Upper lobe of left lung (tissue), 6 donors: ENCODE measurements around the gene RINL. TPM values are rescaled to one million over a fixed set of nuclear protein-coding genes. Genes with fewer than 3 reads are reported as not detected.
A peak's percentile ranks its signal among the peaks of the same experiment; 100 is the strongest.

Experiments
- ATAC-seq, 2 donors: fragments of 200-7000 bp; cut with Tn5 transposase; one replicate each; pipeline ENCODE4 v1.9.1; 2022; ENCODE audit warnings: mild to moderate bottlenecking in 2 of 2, moderate library complexity in 2 of 2; ENCODE audit not compliant: low FRiP score in 2 of 2
- DNase-seq, 2 donors: peaks; one replicate each; pipeline ENCODE4 v3.0.0-alpha.2; 2019 to 2020
- H3K27ac ChIP-seq, 4 donors: fragments of 200-600 bp; sonication (generic); one replicate each; pipeline ENCODE4 v1.5.1; 2016 to 2019
- H3K27me3 ChIP-seq, 4 donors: fragments of 200-600 bp; sonication (generic); one replicate each; pipeline ENCODE4 v1.5.1; 2017 to 2019
- H3K36me3 ChIP-seq, 4 donors: fragments of 200-600 bp; sonication (generic); one replicate each; pipeline ENCODE4 v1.5.1; 2016 to 2019
- H3K4me1 ChIP-seq, 4 donors: fragments of 200-600 bp; sonication (generic); one replicate each; pipeline ENCODE4 v1.5.1; 2018 to 2019
- H3K4me3 ChIP-seq, 4 donors: fragments of 200-600 bp; sonication (generic); one replicate each; pipeline ENCODE4 v1.5.1; 2017 to 2019; ENCODE audit warnings: mild to moderate bottlenecking in 2 of 4, moderate library complexity in 1 of 4
- H3K9me3 ChIP-seq, 4 donors: fragments of 200-600 bp; sonication (generic); one replicate each; pipeline ENCODE4 v1.5.1; 2018 to 2019
- CTCF ChIP-seq, 6 experiments: fragments of 450-650 bp in 4 of 6; fragments of 200-600 bp in 2 of 6; sonication (generic) in 2 of 6; IDR thresholded peaks; one replicate each; pipeline ENCODE4 v1.5.1; 2016 to 2019; ENCODE audit warnings: antibody characterized with exemption in 6 of 6
- EP300 ChIP-seq, 4 donors: sonication (generic); formaldehyde crosslinking; IDR thresholded peaks; one replicate each; pipeline ENCODE4 v1.5.1; 2017; ENCODE audit warnings: antibody characterized with exemption in 4 of 4, control low read depth in 2 of 4
- POLR2A ChIP-seq, 4 donors: fragments of 450-650 bp; IDR thresholded peaks; one replicate each; pipeline ENCODE4 v1.5.1; 2016 to 2017; ENCODE audit warnings: antibody characterized with exemption in 4 of 4, mild to moderate bottlenecking in 2 of 4
- POLR2AphosphoS5 ChIP-seq, 2 donors: sonication (generic); formaldehyde crosslinking; IDR thresholded peaks; one replicate each; pipeline ENCODE4 v1.5.1; 2017; ENCODE audit warnings: antibody characterized with exemption in 2 of 2
- WGBS, 2 donors: methylation state at CpG; one replicate each; pipeline ENCODE4 v1.1.5; 2017 to 2018; 5-methylcytosine and 5-hydroxymethylcytosine counted together
- total RNA-seq, 6 donors: library from RNA; depleted of rRNA in 4 of 6; stranded (reverse); fragments of >200 nt in 4 of 6; gene quantifications; one replicate each; pipeline versions ENCODE4 v1.1.0 to v1.2.1, GENCODE V29; 2016 to 2021
- donor health status: DM: no; HTN: no; CAD: no; lungs with moderate emphysema.
- donor health status: DM: no; HTN: yes; CAD: no; lungs with severe emphysema.

Gene RINL
- total RNA-seq, 6 donors from 2014 or later, result 8.7 to 23.1 (median 13.2) TPM

- TF ChIP-seq POLR2A (IDR thresholded peaks at IDR 0.05) (peak in 1 of 4 donors; percentile 15), POLR2AphosphoS5 (IDR thresholded peaks at IDR 0.05) (no peak), CTCF (IDR thresholded peaks at IDR 0.05) (no peak), EP300 (IDR thresholded peaks at IDR 0.05) (no peak)
- H3K4me3 ChIP-seq, result no peak overlapping the region
- peak overlapping the region in 3 of 4 donors; percentile 7 to 42 (median 39) for H3K27ac ChIP-seq
Observed at GRCh38 chr19:38841787-38842438, 36.2 kb downstream of the RINL start.

GRCh38 chr19:38841180-38841766 lies 36.8 kb downstream of the RINL start:
- Histone ChIP-seq H3K4me1 (peaks cover 9 to 46% (median 16%) of the 10 kb centered on the region in 4 donors), H3K36me3 (peaks cover 95 to 100% (median 98%) of the 10 kb centered on the region in 4 donors), H3K27me3 (no peaks in the 10 kb centered on the region), H3K27ac (peak overlapping the region in 2 of 4 donors; percentile 7 to 42), H3K4me3 (no peak overlapping the region), H3K9me3 (no peaks in the 10 kb centered on the region)
- 89 to 96% methylated on average over 12 of the region's 12 CpGs for WGBS, 2 donors
- DNase-seq (no peak), ATAC-seq (no peak)
- TF ChIP-seq CTCF (IDR thresholded peaks at IDR 0.05) (no peak), POLR2A (IDR thresholded peaks at IDR 0.05) (no peak), POLR2AphosphoS5 (IDR thresholded peaks at IDR 0.05) (no peak), EP300 (IDR thresholded peaks at IDR 0.05) (no peak)

More at GRCh38 chr19:38841787-38842438, 36.2 kb downstream of the RINL start:
- 85 to 92% methylated on average over 19 of the region's 19 CpGs for WGBS, 2 donors
- peaks cover 9 to 49% (median 17%) of the 10 kb centered on the region in 4 donors for H3K4me1 ChIP-seq
- ATAC-seq (no peak), DNase-seq (no peak)
- H3K36me3 ChIP-seq, result peaks cover 97 to 100% (median 100%) of the 10 kb centered on the region in 4 donors
- no peaks in the 10 kb centered on the region for H3K27me3 ChIP-seq
- no peaks in the 10 kb centered on the region for H3K9me3 ChIP-seq

- no peak overlapping the region for H3K4me3 ChIP-seq
- DNase-seq, result no peak
- WGBS, 2 donors, result 75 to 100% methylated on average over 1 to 2 of the region's 5 CpGs
- TF ChIP-seq POLR2AphosphoS5 (IDR thresholded peaks at IDR 0.05), result no peak
- no peak for TF ChIP-seq POLR2A (IDR thresholded peaks at IDR 0.05)
- no peak for TF ChIP-seq CTCF (IDR thresholded peaks at IDR 0.05)
- TF ChIP-seq EP300 (IDR thresholded peaks at IDR 0.05), result no peak
- H3K27me3 ChIP-seq, result no peaks in the 10 kb centered on the region
- no peak for ATAC-seq
- H3K4me1 ChIP-seq, result peaks cover 9 to 45% (median 17%) of the 10 kb centered on the region in 4 donors
- no peaks in the 10 kb centered on the region for H3K9me3 ChIP-seq
- peak overlapping the region in 3 of 4 donors; percentile 7 to 42 (median 21) for H3K27ac ChIP-seq
- peaks cover 93 to 100% (median 98%) of the 10 kb centered on the region in 4 donors for H3K36me3 ChIP-seq
Observed at GRCh38 chr19:38840583-38840968, 37.5 kb downstream of the RINL start.

GRCh38 chr19:38839816-38840582 lies 38.1 kb downstream of the RINL start:
- Histone ChIP-seq H3K36me3 (peaks cover 87 to 99% (median 94%) of the 10 kb centered on the region in 4 donors), H3K4me3 (no peak overlapping the region), H3K27ac (peak overlapping the region in 1 of 4 donors; percentile 21), H3K27me3 (no peaks in the 10 kb centered on the region), H3K4me1 (peaks cover 9 to 50% (median 17%) of the 10 kb centered on the region in 4 donors), H3K9me3 (no peaks in the 10 kb centered on the region)
- TF ChIP-seq EP300 (IDR thresholded peaks at IDR 0.05) (no peak), CTCF (IDR thresholded peaks at IDR 0.05) (no peak), POLR2AphosphoS5 (IDR thresholded peaks at IDR 0.05) (no peak), POLR2A (IDR thresholded peaks at IDR 0.05) (no peak)
- no peak for ATAC-seq
- WGBS, 2 donors, result 87 to 89% methylated on average over 24 to 27 of the region's 28 CpGs
- DNase-seq, result no peak
